ENCODE results near the gene OLFM1.

OLFM1 gene

GRCh38 chr9:135087489-135087792 is at the start of gene OLFM1:
Gene OLFM1 (plus strand): TSS chr9:135087668. CDS start chr9:135087990, 322 bp downstream.
- peak; percentile 66 for TF ChIP-seq CTCF (IDR thresholded peaks at IDR 0.05; ENCODE audit: low read depth, low read length)
- DNase-seq (ENCODE audit: extremely low read depth, low read depth): peak; percentile 10

- TF ChIP-seq CTCF (IDR thresholded peaks at IDR 0.05; ENCODE audit: low read depth, low read length): no peak
- no peak for DNase-seq (ENCODE audit: extremely low read depth, low read depth)
Observed at GRCh38 chr9:135038331-135038730, 49.1 kb upstream of the OLFM1 start.

GRCh38 chr9:135038826-135039225 is 48.6 kb upstream of the OLFM1 start:
- TF ChIP-seq CTCF (IDR thresholded peaks at IDR 0.05; ENCODE audit: low read depth, low read length): no peak
- no peak for DNase-seq (ENCODE audit: extremely low read depth, low read depth)

- no peak for DNase-seq (ENCODE audit: extremely low read depth, low read depth)
- no peak for TF ChIP-seq CTCF (IDR thresholded peaks at IDR 0.05; ENCODE audit: low read depth, low read length)
Observed at GRCh38 chr9:135039266-135039870, 48.1 kb upstream of the OLFM1 start.

DNA sequence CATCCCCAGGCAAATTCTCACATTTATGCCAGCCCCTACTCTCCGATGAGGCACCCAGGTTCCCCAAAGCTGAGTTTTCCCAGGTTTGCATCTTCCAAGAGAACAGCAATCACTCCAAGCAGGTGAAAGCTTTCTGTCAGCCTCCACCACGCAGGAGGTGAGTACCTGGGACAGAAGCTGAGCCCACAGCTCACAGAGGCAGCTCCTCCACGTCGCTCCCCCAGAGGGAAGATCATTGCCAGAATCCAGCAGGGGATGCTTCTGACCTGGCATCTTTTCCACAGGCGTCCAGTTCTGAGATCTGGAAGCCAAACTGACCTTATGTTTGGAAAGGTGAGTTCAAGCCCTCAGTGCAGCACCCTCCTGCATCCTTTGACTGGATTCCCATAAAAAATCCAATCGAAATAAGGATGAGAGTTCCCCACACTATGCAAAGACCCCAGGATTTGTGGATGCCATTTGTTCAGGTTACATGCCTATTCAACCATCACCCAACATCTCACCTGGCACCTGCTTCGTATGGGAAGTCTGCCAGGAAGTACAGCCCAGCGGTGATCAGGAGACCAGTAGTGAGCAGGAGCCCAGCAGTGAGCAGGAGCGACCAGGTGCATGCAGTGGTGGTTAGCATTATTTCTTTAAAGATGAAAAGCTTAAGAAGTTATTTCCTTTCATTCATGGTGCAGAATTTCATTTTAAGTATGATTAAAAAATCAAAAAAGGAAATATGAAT is 47.4 kb upstream of the OLFM1 start:
- DNase-seq (ENCODE audit: extremely low read depth, low read depth): no peak
- no peak for TF ChIP-seq CTCF (IDR thresholded peaks at IDR 0.05; ENCODE audit: low read depth, low read length)

DNA sequence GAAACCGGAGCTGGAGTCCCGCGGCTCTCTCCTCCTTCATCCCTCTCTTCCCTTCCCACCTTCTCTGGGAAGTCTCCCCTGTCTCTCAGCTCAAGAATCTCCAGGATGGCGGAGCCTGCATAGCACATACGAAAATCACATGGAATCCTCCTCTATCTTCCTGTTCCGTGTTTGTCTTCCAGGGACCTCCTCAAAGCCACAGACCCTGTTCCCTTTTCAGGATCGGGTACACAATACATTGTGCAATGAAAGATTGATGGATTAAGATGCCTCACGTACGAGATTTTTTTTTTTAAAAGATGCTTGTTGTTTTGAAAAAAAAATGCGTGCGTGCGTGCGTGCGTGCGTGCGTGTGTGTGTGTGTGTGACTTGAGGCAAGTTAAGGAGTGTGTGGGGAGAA is 46.6 kb upstream of the OLFM1 start:
- TF ChIP-seq CTCF (IDR thresholded peaks at IDR 0.05; ENCODE audit: low read depth, low read length): no peak
- DNase-seq (ENCODE audit: extremely low read depth, low read depth): no peak

- TF ChIP-seq CTCF (IDR thresholded peaks at IDR 0.05; ENCODE audit: low read depth, low read length): no peak
- DNase-seq (ENCODE audit: extremely low read depth, low read depth): no peak
Observed at GRCh38 chr9:135043345-135043744, 44.1 kb upstream of the OLFM1 start.
